ENCODE data around the gene MAIP1. TPM values are rescaled to one million over a fixed set of nuclear protein-coding genes. Genes with fewer than 3 reads are reported as not detected.
A peak's percentile ranks its signal among the peaks of the same experiment; 100 is the strongest.

The MAIP1 gene
- polyA plus RNA-seq, 2 of the 4 experiments (the other 2 are of a cell fraction), result 36.9 to 50.9 TPM

DNA sequence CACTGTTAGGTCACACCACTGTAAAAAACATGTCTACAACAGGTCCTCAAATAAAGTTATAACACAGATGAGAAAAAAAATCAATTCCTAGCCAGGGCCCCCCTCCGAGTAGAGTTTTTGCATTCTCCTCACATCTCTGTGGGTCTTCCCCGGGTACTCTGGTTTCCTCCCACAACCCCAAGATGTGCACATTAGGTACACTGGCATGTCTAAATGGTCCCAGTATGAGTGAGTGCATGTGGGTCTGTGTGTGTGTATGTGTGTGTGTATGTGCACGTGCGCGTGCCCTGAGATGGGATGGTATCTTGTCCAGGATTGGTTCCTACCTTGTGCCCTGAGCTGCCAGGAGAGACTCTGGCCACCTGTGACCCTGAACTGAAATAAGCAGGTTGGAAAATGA lies 5.0 kb upstream of the MAIP1 start:
- FAIRE-seq (no peak), DNase-seq (ENCODE audit: low read depth in 1 of 2, low spot score in 1 of 2) (no peak), ATAC-seq (no peak)
- Histone ChIP-seq H3K27ac (no peak overlapping the region), H3K9me3 (no peaks in the 10 kb centered on the region), H3K4me2 (no peak overlapping the region), H3K4me3 (no peak overlapping the region), H3K4me1 (peaks cover 10% of the 10 kb centered on the region; the same call in 2 of the 3 replicates)
- 94% methylated on average over 5 of the region's 5 CpGs for WGBS (ENCODE audit: missing lambda C conversion rate)
- ChIA-PET POLR2A (no interaction called here), CTCF (interaction anchor here (2.3 kb wide), 1 partner anchor 10 kb away, joined by 7 read pairs; no protein-coding TSS in a partner anchor)
- TF ChIP-seq HOXB13 (CRISPR knock-in tag; IDR thresholded peaks at IDR 0.05; ENCODE audit: low read depth) (no peak), RNF2 (IDR thresholded peaks at IDR 0.05; ENCODE audit: borderline replicate concordance, low read depth) (no peak), POLR2A (IDR thresholded peaks at IDR 0.05; ENCODE audit: low read length) (0 out of 2 replicates have a peak, but pooled peaks have one; percentile 16), ZC3H11A (IDR thresholded peaks at IDR 0.05) (no peak), NFE2L2 (conservative IDR thresholded peaks at IDR 0.05; ENCODE audit: low read length) (no peak), RFX5 (IDR thresholded peaks at IDR 0.05) (no peak)

DNA sequence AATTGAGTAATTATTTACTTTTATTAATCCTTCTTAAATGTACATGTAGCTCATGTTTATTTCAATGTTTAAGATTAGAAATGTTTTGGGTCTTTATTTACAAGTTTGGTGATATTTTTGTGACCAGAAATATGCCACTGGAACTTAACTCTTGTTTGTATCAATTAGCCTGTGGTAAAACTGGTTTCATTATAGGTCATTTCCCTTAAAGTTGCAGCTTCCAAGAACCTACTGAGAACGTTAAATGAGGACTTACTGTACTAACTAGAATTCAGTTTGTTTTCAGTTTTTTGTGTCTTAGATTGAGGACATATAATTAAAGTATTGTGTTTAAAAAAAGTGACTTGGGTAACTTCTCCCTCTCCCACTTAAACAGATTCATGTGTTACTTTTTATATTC lies 4.4 kb upstream of the MAIP1 start:
- Histone ChIP-seq H3K4me3 (no peak overlapping the region), H3K4me1 (peaks cover 10% of the 10 kb centered on the region; the same call in 2 of the 3 replicates), H3K27ac (no peak overlapping the region), H3K9me3 (no peaks in the 10 kb centered on the region), H3K4me2 (no peak overlapping the region)
- FAIRE-seq (no peak), DNase-seq (ENCODE audit: low read depth in 1 of 2, low spot score in 1 of 2) (no peak), ATAC-seq (no peak)
- ChIA-PET POLR2A (no interaction called here), CTCF (interaction anchor here (2.3 kb wide), 1 partner anchor 11 kb away, joined by 7 read pairs; no protein-coding TSS in a partner anchor)
- TF ChIP-seq, protein P1, sequence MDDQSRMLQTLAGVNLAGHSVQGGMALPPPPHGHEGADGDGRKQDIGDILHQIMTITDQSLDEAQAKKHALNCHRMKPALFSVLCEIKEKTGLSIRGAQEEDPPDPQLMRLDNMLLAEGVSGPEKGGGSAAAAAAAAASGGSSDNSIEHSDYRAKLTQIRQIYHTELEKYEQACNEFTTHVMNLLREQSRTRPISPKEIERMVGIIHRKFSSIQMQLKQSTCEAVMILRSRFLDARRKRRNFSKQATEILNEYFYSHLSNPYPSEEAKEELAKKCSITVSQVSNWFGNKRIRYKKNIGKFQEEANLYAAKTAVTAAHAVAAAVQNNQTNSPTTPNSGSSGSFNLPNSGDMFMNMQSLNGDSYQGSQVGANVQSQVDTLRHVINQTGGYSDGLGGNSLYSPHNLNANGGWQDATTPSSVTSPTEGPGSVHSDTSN (IDR thresholded peaks at IDR 0.05), result no peak
- TF ChIP-seq, protein P2, sequence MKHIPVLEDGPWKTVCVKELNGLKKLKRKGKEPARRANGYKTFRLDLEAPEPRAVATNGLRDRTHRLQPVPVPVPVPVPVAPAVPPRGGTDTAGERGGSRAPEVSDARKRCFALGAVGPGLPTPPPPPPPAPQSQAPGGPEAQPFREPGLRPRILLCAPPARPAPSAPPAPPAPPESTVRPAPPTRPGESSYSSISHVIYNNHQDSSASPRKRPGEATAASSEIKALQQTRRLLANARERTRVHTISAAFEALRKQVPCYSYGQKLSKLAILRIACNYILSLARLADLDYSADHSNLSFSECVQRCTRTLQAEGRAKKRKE (CRISPR knock-in tag; IDR thresholded peaks at IDR 0.05; ENCODE audit: low read depth), result no peak
- TF ChIP-seq HOXA7 (CRISPR knock-in tag; IDR thresholded peaks at IDR 0.05) (no peak), ZNF302 (CRISPR knock-in tag; IDR thresholded peaks at IDR 0.05) (no peak), ESRRA (IDR thresholded peaks at IDR 0.05; ENCODE audit: borderline replicate concordance, low read length) (no peak), BHLHE40 (IDR thresholded peaks at IDR 0.05; ENCODE audit: low read depth, low read length) (no peak), KDM1A (IDR thresholded peaks at IDR 0.05; ENCODE audit: low read depth) (no peak), CBX2 (IDR thresholded peaks at IDR 0.05; ENCODE audit: borderline replicate concordance, low read depth) (no peak), FOXS1 (CRISPR knock-in tag; IDR thresholded peaks at IDR 0.05) (no peak), RAD21 (conservative IDR thresholded peaks at IDR 0.05 in 1 of 2, IDR thresholded peaks at IDR 0.05 in 1 of 2) (no peak), EHF (CRISPR knock-in tag; IDR thresholded peaks at IDR 0.05) (no peak)
- WGBS (ENCODE audit: missing lambda C conversion rate), result 80% methylated on average over 1 of the region's 1 CpG

DNA sequence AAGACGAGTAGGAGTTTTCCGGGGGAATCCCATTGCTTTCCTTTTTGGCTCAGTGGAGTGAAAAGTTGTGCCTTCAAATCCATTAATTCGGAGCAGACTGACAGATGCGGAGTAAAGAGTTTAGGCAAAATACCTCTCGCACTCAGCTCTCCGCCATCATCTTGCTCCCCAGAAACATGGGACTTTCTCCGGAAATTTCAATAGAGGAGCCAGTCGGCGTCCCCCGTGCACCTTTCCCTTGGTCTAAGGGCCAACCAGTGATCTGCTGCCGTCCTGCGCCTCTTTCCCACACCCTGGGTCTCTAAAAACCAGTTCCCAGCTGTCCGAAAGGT lies 409 bp upstream of the MAIP1 start:
- ChIA-PET POLR2A (interaction anchor here (0.8 kb wide), 1 partner anchor 44 kb away, joined by 3 read pairs; the partner anchor contains the start of gene C2orf69), CTCF (interaction anchor here (0.8 to 1.1 kb wide), 2 partner anchors 9 to 24 kb away, joined by 3 to 4 read pairs; no protein-coding TSS in a partner anchor)
- 1% methylated on average over 13 of the region's 13 CpGs for WGBS (ENCODE audit: missing lambda C conversion rate)
- H3K4me3 ChIP-seq, result peak overlapping the region; percentile 98
- no peak for FAIRE-seq
- no peak for DNase-seq (ENCODE audit: low read depth in 1 of 2, low spot score in 1 of 2)
- peak; percentile 80 to 85 for ATAC-seq
- peaks cover 21% of the 10 kb centered on the region for H3K4me1 ChIP-seq
- H3K27ac ChIP-seq, result peak overlapping the region; percentile 98 to 100
- TF ChIP-seq BHLHE40 (IDR thresholded peaks at IDR 0.05; ENCODE audit: low read depth, low read length) (no peak), KDM1A (IDR thresholded peaks at IDR 0.05; ENCODE audit: low read depth) (no peak), TP53 (CRISPR knock-in tag; IDR thresholded peaks at IDR 0.05) (no peak), SMC3 (IDR thresholded peaks at IDR 0.05) (no peak)
- H3K4me2 ChIP-seq, result peak overlapping the region; percentile 99
- no peaks in the 10 kb centered on the region for H3K9me3 ChIP-seq

DNA sequence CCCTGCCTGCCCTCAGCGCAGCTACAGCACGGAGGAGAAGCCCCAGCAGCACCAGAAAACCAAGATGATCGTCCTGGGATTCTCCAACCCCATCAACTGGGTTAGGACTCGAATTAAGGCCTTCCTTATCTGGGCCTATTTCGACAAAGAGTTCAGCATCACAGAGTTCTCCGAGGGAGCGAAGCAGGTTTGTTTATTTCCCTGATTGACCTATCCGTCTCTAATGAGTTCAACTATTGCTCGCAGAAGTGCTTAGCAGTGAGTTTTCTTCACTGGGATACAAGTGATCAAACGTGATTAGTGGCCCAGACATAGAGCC lies 639 bp downstream of the MAIP1 start:
- DNase-seq (ENCODE audit: low read depth in 1 of 2, low spot score in 1 of 2), result peak in 1 of 2 experiments; percentile 16
- ATAC-seq, result no peak; a peak in 1 of 6 replicates
- CTCF ChIA-PET, result interaction anchor here (0.6 to 1.1 kb wide), 3 partner anchors 9 to 18 kb away, joined by 3 read pairs; no protein-coding TSS in a partner anchor
- under 1% methylated on average over 10 of the region's 10 CpGs for WGBS (ENCODE audit: missing lambda C conversion rate)
- FAIRE-seq, result no peak
- peak; percentile 9; the same call in 1 of the 2 replicates for TF ChIP-seq HDAC2 (IDR thresholded peaks at IDR 0.05)
- peak; percentile 93 for TF ChIP-seq KDM5A (IDR thresholded peaks at IDR 0.05)
- peak; percentile 36; the same call in 1 of the 2 replicates for TF ChIP-seq PHF8 (IDR thresholded peaks at IDR 0.05; ENCODE audit: borderline replicate concordance, low read depth)
- TF ChIP-seq CHD4 (IDR thresholded peaks at IDR 0.05; ENCODE audit: borderline replicate concordance), result no peak
- TF ChIP-seq, protein P3, sequence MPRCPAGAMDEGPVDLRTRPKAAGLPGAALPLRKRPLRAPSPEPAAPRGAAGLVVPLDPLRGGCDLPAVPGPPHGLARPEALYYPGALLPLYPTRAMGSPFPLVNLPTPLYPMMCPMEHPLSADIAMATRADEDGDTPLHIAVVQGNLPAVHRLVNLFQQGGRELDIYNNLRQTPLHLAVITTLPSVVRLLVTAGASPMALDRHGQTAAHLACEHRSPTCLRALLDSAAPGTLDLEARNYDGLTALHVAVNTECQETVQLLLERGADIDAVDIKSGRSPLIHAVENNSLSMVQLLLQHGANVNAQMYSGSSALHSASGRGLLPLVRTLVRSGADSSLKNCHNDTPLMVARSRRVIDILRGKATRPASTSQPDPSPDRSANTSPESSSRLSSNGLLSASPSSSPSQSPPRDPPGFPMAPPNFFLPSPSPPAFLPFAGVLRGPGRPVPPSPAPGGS (IDR thresholded peaks at IDR 0.05), result no peak
- H3K4me1 ChIP-seq, result peaks cover 21% of the 10 kb centered on the region
- H3K27ac ChIP-seq, result peak overlapping the region; percentile 98 to 100
- H3K4me3 ChIP-seq, result peak overlapping the region; percentile 98
- POLR2A ChIA-PET, result no interaction called here
- no peaks in the 10 kb centered on the region for H3K9me3 ChIP-seq
- peak overlapping the region; percentile 99 for H3K4me2 ChIP-seq

Data from A549 (cell line).